ENCODE results near the gene PRR20C.
"Not testable (repeated sequence)": the region's sequence is repeated elsewhere in the genome, so short reads cannot be mapped to it uniquely, and the experiment has no call there.

PRR20C gene

GRCh38 chr13:57153761-57154160, at the start of gene PRR20C:
PRR20C (plus strand) TSS chr13:57154061; CDS start chr13:57154448, 387 bp downstream.
- not testable (repeated sequence) for DNase-seq

DNA sequence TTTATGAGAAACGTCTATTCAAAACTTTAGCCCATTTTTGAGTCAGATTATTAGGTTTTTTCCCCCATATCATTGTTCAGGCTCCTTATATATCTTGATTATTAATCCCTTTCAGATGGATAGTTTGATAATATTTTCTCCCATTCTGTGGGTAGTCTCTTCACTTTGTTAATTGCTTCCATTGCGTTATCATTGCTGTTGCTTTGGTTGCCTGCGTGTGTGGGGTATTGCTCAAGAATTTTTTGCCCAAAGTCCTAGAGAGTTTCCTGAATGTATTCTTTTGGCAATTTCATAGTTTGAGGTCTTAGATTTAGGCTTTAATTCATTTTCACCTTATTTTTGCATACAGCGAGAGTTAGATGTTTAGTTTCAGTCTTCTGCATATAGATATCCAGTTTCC, 38.9 kb upstream of the PRR20C start:
- DNase-seq, result no peak

GRCh38 chr13:57123681-57124080, 30.2 kb upstream of the PRR20C start:
- no peak for DNase-seq

DNA sequence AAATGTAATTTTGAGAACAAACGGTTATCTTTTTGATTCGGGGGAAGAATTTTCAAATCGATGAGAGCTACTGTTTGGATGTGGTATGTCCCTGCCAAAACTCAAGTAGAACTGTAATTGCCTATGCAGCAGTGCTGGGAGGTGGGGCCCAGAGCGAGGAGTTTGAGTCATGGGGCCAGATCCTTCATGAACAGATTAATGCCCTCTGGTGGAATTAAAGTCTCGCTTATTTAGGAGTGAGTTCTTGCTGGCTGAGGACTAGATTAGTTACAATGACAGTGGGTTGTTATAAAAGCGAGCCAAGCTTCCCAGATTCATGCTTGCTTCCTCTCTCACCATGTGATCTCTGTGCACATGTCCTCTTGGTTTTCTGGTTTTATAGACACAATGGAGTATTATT, 25.0 kb upstream of the PRR20C start:
- DNase-seq, result no peak

GRCh38 chr13:57136093-57136492, 17.8 kb upstream of the PRR20C start:
- DNase-seq, result no peak

GRCh38 chr13:57137585-57137984, 16.3 kb upstream of the PRR20C start:
- no peak for DNase-seq

DNA sequence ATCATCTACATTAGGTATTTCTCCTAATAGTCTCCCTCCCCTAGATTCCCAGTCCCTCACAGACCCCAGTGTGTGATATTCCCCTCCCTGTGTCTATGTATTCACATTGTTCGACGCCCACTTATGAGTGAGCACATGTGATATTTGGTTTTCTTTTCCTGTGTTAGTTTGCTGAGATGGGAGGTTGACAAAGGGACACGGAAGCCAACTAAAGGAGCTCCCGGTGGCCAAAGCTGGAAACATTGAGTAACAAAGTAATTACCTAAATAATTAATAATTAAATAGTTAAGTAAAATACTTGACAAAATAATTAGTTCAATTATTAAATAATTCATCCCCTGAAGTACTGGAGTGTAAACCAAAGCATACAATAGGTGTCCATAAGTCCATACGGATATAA, 14.9 kb upstream of the PRR20C start:
- DNase-seq, result no peak

DNA sequence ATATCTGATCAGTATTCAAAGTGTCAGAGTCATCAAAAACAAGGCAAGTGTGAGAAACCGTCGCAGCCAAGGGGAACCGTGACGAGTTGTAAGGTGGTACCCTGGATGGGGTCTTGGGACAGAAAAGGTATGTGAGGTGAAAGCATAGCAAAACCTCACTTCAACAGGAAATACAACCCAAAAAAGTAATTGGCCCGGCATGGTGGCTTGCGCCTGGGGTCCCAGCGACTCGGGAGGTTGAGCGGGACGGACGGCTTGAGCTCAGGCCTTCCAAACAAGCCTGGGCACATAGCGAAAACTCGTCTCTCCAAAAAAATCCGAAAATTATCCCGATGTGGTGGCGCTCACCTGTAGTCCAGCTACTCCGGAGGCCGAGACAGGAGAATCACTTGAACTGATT, 14.1 kb upstream of the PRR20C start:
- not testable (repeated sequence) for DNase-seq

DNA sequence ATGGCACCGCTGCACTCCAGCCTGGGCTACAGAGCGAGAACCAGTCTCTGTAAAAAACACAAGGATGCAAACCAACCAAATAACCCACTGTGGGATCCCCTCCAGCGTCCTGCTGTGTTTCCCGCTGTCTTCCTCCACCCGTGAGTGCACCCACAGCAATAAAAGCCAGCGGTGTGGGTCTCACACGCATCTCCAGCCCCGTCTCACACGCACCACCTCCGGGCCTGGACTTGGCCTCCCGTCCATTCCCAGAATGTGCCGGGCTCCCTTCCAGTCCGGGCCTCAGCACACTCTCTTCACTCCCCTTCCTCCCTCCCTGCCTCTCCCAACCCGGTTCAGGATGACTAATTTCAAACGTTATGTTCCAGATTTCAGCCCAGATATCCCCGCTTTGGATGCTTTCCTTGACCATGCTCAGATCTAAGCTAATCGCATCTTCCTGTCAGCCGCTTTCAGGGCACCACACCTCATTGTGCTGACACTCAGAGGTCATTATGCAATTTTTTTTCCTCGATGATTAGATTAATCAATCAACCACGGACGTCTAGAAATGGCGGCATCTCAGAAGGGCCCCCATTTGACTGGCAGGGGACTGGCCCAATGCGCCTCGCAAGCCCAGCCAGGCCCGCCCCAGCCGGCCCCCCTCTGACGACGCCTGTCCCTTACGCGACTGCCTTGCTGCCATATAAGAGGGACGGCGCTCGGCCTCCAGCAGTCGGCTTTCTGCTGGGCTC, 13.5 kb upstream of the PRR20C start, which contains the start of gene PRR20A:
Gene PRR20A, plus strand, starts transcription at position 684 of the 734 bp plus-strand sequence. CDS start 387 bp downstream, outside the sequence.
- not testable (repeated sequence) for DNase-seq

GRCh38 chr13:57147188-57147587, 6.7 kb upstream of the PRR20C start, which contains the start of gene PRR20B:
PRR20B (plus strand) TSS chr13:57147488; CDS start chr13:57147875, 387 bp downstream.
- DNase-seq, result not testable (repeated sequence)

DNA sequence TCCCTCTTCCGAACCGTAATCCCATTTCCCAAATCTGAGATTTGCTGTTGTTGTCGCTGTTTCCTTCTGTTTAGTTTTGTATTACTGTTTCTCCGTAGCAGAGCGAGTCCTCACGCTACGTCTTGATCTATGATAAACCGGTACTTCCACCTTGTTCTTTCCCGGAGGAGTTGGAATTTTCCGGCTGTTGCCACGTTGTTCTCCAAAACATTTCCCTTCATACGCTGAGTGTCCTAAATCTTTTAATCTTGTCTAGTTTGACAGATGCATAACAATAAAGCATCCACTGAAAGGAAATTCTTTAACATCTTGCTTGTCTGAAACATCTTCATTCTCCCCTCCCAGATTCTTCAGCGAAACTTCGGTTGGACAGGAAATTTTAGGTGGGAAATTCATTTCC, 5.8 kb upstream of the PRR20C start:
- DNase-seq, result not testable (repeated sequence)

DNA sequence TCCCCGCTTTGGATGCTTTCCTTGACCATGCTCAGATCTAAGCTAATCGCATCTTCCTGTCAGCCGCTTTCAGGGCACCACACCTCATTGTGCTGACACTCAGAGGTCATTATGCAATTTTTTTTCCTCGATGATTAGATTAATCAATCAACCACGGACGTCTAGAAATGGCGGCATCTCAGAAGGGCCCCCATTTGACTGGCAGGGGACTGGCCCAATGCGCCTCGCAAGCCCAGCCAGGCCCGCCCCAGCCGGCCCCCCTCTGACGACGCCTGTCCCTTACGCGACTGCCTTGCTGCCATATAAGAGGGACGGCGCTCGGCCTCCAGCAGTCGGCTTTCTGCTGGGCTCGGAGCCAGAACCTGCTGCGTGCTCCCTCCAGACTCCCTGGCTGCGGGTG, 6.5 kb downstream of the PRR20C start, which contains the start of gene PRR20D:
Gene PRR20D, plus strand, starts transcription at position 301 of the 400 bp plus-strand sequence. CDS start 387 bp downstream, outside the sequence.
- DNase-seq, result not testable (repeated sequence)

- not testable (repeated sequence) for DNase-seq
Measured at GRCh38 chr13:57166897-57167296, 13.0 kb downstream of the PRR20C start, which contains the start of gene PRR20E. PRR20E (plus strand) TSS chr13:57167197; CDS start chr13:57167584, 387 bp downstream.

DNA sequence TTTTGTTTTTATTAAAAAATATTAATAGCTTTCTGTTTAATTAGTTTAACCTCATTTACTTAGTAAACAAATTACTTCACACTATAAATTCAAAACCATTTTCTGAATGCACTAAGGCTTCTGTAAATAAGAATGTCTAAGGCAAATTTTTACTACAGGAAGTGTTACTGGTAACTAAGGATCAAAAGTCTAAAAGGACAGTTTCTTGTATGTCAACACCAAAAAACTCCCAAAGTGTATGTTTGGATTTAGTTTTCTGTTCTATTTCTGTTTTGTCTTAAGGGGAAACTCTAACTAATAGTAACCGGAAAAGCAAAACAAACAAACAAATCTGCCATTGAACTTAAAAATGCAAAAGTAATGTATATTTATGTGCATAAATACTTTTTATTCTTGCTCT, 37.8 kb downstream of the PRR20C start:
- DNase-seq, result no peak
